HPDE6-E6E7 (cell line): Measurements from ENCODE around the gene EFCAB10.
A peak's percentile ranks its signal among the peaks of the same experiment; 100 is the strongest.
"Not testable (repeated sequence)": the region's sequence is repeated elsewhere in the genome, so short reads cannot be mapped to it uniquely, and the experiment has no call there.

ENCODE experiments used
- DNase-seq: peaks from one replicate; pipeline ENCODE4 v3.0.0; 2011; ENCODE audit warnings: missing footprints; ENCODE audit errors: extremely low spot score

Gene EFCAB10

DNA sequence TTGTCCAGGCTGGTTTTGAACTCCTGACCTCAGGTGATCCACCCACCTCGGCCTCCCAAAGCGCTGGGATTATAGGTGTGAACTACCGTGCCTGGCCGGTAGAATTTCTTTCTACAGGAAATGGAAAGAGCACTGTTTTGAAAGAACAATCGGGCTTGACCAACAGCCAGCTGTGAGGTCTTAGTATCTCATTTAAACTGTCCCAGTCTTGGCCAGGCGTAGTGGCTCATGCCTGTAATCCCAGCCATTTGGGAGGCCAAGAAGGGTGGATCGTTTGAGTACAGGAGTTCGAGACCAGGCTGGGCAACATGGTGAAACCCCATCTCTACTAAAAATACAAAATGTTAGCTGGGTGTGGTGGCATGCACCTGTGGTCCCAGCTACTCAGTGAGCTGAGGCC lies 17.8 kb upstream of the EFCAB10 start:
- DNase-seq: not testable (repeated sequence)

DNA sequence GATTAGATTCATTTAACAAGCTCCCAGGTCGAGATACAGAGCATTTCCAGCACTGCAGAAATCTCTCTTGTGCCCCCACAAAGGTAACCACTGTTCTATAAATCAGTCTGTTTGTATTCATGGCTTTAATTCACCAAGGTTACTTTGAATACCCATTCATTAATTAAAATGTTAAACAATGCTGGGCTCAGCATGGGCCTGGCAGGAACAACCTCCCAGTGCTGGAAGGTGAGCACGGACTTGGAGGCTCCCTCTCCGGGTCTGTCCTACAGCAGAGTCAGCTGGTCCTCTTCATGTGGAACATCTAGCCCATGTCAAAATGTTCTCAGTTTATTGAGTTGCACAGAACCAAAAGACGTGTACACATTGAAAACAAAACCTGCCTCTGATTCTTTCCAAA lies 15.6 kb upstream of the EFCAB10 start:
- no peak for DNase-seq

GRCh38 chr7:105594034-105594433 lies 12.7 kb upstream of the EFCAB10 start:
- no peak for DNase-seq

- DNase-seq: no peak
Observed at GRCh38 chr7:105591522-105591921, 10.2 kb upstream of the EFCAB10 start.

DNA sequence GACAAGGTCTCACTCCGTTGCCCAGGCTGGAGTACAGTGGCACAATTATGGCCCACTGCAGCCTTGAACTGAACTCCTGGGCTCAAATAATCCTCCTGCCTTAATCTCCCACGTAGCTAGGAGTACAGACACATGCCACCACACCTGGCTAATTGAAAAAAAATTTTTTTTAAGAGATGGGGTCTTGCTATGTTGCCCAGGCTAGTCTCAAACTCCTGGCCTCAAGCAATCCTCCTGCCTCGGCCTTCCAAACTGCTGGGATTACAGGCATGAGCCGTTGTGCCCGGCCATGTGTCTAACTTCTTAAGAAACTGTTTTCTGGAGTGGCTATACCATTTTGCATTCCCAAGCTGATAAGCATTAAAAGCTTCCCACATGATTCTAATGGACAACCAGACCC lies 9.5 kb upstream of the EFCAB10 start:
- no peak for DNase-seq

DNA sequence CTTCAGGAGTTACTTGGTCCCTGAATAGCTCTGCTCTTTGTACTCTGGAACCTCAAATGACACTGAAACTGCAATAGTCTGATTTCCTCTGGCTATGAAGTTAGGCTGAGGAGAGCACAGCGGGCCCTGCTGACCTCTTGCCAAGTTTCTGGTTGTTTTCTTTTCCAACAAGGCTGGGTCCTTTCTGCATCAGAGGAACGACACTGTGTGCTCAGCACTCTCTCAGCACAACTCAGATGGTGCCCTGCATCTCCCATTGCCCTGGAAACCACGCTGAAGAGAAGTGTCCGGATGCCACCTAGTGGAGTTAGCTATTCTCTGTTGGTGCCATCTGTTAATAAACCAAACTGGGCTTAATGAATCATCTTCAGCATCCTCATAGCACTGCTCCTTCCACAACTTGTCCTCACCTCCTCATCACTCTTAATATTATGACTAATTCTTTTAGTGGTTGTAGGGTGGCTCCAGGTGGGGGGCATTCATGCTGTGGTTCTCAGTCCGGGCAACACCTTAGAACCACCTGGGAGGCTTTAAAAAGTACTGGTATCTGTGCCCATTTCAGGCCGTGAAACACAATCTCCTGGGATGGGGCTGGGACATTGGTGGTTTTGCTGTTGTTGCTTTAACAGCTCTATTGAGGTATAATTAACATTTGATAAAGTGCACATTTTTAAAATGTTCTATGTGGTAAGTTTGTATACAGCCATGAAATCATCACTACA lies 8.2 kb upstream of the EFCAB10 start:
- peak; percentile 73 for DNase-seq

- DNase-seq: no peak
Observed at GRCh38 chr7:105587909-105588635, 6.8 kb upstream of the EFCAB10 start.

DNA sequence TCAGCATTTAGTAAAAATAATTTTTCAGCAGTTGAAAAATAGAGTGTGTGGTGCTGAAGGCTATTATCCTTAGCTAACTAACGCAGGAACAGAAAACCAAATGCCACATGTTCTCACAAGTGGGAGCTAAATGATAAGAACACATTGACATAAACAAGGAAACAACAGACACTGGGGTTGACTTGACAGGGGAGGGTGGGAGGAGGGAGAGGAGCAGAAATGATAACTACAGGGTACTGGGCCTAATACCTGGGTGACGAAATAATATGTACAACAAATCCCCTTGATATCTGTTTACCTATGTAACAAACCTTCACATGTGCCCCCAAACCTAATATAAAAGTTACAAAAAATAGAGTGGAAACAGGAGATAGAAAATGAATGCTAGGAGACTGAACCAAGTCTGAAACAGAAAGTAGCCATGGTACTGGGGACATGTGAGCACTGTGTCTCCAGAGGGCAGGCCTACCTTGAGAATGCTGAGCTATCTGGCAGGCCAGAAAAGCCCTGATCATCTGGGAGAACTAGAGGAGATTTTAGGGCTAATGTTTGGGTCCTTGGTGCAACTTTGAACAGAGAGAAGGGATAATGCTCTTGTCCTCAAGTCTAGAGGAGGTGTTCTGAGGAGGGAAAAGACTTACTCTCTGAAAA lies 4.7 kb upstream of the EFCAB10 start:
- DNase-seq: no peak

DNA sequence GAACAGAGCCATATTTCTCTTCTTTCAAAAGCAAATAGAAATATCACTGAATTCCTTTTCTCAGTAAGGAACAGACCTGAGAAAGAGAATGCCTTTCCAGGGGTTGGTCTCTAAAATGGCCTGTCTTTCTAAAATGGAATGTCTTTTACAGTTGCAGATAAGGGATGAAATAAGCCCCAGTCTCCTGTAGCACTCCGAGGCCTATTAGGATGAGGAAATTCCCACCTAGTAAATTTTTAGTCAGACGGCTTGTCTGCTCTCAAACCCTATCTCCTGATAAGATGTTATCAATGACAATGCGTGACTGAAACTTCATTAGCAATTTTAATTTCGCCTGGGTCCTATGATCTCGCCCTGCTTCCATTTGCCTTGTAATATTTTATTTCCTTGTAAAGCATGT lies 2.9 kb upstream of the EFCAB10 start:
- no peak for DNase-seq

DNA sequence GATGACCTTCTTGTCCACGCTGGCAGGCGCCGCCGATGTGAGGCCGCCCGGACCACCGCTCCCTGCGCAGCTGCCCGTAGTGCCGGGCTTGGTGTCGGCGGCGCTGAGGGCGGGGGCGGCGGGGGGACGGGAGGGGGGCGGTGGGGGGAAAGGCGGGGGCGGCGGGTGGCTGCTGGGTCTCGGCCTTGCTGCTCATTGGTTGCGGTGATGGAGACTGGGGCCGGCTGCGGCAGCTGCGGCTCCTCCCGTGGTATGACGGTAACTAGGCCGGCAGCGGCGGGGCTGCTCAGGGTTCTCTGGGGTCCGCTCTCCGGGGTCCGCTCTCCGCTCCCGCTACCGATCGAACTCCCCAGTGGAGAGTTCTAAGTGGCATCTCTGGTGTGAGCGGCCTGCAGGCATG lies 1.8 kb upstream of the EFCAB10 start:
- DNase-seq: no peak

DNA sequence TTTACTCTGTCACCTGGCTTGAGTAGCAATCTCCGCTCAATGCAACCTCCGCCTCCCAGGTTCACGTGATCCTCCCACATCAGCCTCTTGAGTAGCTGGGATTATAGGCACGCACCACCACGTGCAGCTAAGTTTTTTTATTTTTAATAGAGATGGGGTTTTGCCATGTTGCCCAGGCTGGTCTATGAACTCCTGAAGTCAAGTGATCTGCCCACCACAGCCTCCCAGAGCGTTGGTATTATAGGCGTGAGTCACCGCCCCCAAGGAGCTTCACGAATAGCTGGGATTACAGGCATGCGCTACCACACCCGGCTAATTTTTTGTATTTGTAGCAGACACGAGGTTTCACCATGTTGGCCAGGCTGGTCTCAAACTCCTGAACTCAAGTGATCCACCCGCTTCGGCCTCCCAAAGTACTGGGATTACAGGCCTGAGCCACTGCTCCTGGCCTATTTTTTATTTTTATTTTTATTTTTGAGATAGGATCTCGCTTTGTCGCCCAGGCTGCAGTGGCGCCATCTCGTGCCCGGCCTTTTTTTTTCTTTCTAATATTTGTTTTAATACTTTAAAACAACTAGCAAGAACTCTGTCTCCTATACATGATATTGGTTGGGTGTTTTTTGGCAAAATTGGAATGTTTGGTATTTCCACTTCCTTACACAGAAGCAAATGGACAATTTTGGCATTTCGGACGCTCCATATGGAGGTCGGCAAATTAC lies 1.1 kb downstream of the EFCAB10 start:
- no peak for DNase-seq

GRCh38 chr7:105578496-105578895 lies 2.8 kb downstream of the EFCAB10 start:
- DNase-seq: no peak

DNA sequence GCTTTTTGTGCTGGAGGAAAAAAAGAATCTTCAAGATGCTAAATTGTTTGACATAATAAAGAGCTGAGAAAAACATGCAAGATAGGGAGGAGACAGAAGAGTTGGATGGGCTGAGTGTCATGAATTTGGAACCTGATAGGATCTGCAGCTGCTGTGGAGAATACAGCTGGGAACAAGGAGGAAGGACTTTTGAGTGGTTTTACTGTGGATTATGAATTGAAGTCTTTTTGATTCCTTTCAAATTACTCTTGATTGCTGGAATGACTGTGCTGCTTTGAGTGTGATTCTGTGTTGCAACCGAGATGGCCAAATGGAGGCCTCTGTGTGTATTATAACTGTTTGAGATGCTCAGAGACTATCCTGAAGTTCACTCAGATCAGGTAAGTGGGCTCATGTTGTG lies 4.0 kb downstream of the EFCAB10 start:
- DNase-seq: no peak

DNA sequence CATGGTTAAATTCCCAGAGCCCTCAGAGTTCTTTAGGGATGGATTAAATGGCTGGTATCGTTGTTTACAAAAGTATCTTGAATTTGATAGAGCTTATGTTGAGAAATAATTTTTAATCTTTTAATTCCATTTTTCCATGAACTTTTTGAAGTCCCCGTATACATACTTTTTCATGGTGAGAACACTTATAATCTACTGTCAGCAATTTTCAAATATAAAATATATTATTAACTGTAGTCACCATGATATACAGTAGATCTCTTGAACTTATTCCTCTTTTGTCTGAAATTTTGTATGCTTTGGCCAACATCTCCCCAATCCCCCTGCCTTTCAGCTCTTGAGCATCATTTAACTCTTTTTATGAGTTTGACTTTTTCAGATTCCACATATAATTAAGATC lies 9.4 kb downstream of the EFCAB10 start:
- no peak for DNase-seq

- DNase-seq: no peak
Observed at GRCh38 chr7:105567821-105568220, 13.5 kb downstream of the EFCAB10 start.

GRCh38 chr7:105567024-105567423 lies 14.3 kb downstream of the EFCAB10 start:
- DNase-seq: no peak

GRCh38 chr7:105565190-105565589 lies 16.1 kb downstream of the EFCAB10 start:
- DNase-seq: no peak

DNA sequence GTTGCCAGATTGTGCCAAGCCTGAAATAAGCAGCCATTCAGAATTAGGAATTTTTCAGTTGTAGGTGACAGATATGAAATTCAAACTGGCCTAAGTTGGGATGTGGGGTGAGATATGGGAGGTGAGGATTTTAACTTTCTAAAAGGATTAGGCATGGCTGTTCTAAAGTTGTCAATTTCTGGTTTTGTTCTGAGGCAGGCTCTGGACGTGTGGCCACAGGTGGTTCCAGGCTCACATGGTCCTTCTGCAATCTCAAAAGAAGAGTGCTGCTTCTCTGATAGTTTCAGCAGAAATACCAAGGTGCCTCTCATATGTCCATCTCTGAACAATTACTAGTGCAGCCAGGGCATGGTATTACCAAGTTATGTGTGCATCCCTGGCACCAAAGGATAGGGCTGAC lies 21.4 kb downstream of the EFCAB10 start:
- no peak for DNase-seq

DNA sequence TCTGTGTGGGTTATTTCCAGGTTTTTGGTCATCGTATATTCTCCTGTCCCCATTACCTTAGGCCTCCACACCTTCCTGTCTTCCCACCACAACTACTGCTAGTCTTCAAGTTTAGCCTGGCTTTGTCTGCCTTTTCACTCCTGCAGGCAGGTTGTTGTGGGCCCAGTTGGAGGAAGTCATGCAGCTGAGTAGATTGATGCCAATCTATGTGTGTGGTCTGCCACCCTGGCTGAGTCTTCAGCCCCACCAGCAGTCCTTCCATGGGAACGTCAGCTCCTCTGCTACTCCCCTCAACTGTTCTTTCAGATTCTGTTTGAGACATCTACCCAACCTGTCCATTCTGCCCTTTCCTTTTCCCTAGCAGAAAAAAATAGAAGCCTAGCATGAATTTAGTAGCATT lies 43.0 kb downstream of the EFCAB10 start:
- DNase-seq: no peak

DNA sequence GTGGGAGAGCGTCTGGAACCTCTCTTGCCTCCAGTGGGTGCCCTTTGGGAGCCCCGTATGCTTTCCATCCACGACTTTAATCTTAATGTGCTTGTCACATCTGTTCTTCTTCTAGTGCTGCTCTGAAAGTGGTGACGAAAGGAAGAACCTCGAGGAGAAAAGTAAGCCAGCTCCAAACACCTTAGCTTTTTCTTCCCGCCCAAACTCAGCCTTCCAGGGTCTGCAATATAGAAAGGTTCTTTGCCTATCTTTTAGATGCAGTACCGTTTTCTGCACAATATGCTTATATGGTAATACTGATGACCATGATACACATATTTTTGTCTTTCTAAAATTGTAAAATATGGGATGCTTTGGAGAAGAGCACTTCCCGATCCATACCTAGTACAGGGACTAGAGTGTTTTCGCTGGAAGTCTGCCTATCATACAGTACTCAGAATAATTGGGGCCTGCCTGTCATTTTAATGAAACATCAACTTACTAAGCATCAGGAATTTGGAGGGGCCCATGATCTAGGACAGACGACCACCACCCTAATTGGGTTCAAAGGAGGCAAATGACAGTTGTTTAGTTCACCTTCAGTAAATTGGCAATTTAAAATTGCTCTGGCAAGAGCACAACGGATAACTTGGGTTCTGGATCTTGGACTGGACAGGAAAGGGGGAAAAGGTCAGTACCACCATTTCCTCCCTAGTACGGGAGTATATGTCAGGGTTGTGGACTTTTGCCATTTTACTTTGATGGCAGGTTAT lies 48.4 kb downstream of the EFCAB10 start:
- no peak for DNase-seq

GRCh38 chr7:105531792-105532671 lies 49.3 kb downstream of the EFCAB10 start, which contains the start of gene RINT1:
RINT1 (plus strand) TSS chr7:105532201; CDS start chr7:105532316, 115 bp downstream.
- DNase-seq: peak; percentile 87
